Prostate gland (tissue), 2 donors: ENCODE measurements around the gene FAR1.

ENCODE experiments used
- POLR2A ChIP-seq: fragments of 450-650 bp; IDR thresholded peaks from one replicate; pipeline ENCODE4 v1.6.1; 2016; ENCODE audit warnings: antibody characterized with exemption, mild to moderate bottlenecking
- POLR2AphosphoS5 ChIP-seq: sonication (generic); formaldehyde crosslinking; IDR thresholded peaks from one replicate; pipeline ENCODE4 v1.6.1; 2017; ENCODE audit warnings: antibody characterized with exemption
- TF ChIP-seq, protein P1 (sequence below), 4 experiments: fragments of 200-600 bp in 2 of 4; fragments of 450-650 bp in 2 of 4; sonication (generic) in 2 of 4; IDR thresholded peaks; 1 replicate in 3 of 4; 2 replicates in 1 of 4; pipeline ENCODE4 v1.5.1; 2016 to 2019; ENCODE audit warnings: antibody characterized with exemption in 4 of 4, mild to moderate bottlenecking in 2 of 4, moderate library complexity in 2 of 4

- TF ChIP-seq, protein P1, sequence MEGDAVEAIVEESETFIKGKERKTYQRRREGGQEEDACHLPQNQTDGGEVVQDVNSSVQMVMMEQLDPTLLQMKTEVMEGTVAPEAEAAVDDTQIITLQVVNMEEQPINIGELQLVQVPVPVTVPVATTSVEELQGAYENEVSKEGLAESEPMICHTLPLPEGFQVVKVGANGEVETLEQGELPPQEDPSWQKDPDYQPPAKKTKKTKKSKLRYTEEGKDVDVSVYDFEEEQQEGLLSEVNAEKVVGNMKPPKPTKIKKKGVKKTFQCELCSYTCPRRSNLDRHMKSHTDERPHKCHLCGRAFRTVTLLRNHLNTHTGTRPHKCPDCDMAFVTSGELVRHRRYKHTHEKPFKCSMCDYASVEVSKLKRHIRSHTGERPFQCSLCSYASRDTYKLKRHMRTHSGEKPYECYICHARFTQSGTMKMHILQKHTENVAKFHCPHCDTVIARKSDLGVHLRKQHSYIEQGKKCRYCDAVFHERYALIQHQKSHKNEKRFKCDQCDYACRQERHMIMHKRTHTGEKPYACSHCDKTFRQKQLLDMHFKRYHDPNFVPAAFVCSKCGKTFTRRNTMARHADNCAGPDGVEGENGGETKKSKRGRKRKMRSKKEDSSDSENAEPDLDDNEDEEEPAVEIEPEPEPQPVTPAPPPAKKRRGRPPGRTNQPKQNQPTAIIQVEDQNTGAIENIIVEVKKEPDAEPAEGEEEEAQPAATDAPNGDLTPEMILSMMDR (IDR thresholded peaks at IDR 0.05), result no peak
- TF ChIP-seq POLR2AphosphoS5 (no peak), POLR2A (no peak)
These were observed 66.1 kb downstream of the FAR1 start for GRCh38 chr11:13734530-13734929.
